Keratinocyte (primary cell): ENCODE data around the gene SLC23A1.
"Not testable (repeated sequence)": the region's sequence is repeated elsewhere in the genome, so short reads cannot be mapped to it uniquely, and the experiment has no call there.

Source experiments
- CTCF ChIP-seq, 3 experiments: IDR thresholded peaks in 1 of 3; conservative IDR thresholded peaks in 1 of 3; optimal IDR thresholded peaks in 1 of 3; 2 replicates in 2 of 3; 3 replicates in 1 of 3; pipeline versions ENCODE3 to v1.5.1; 2011; ENCODE audit warnings: low read length in 3 of 3, mild to moderate bottlenecking in 3 of 3, moderate library complexity in 2 of 3, control low read depth in 1 of 3, inconsistent platforms in 1 of 3; ENCODE audit not compliant: insufficient read depth in 2 of 3; ENCODE audit errors: extremely low read depth in 1 of 3
- EZH2 ChIP-seq: IDR thresholded peaks from one replicate; pipeline ENCODE4 v1.6.1; 2012; ENCODE audit warnings: inconsistent platforms, mild to moderate bottlenecking, low read length, moderate library complexity

- TF ChIP-seq CTCF (optimal IDR thresholded peaks at IDR 0.05 in 1 of 3, IDR thresholded peaks at IDR 0.05 in 1 of 3, conservative IDR thresholded peaks at IDR 0.05 in 1 of 3; ENCODE audit: extremely low read depth in 1 of 3, insufficient read depth in 2 of 3, low read length in 3 of 3); EZH2: not testable (repeated sequence)
These were observed 27.2 kb downstream of the SLC23A1 start for GRCh38 chr5:139355900-139356299.
